ENCODE measurements around the gene HAPSTR1.

The HAPSTR1 gene

GRCh38 chr16:9122342-9122741, 30.9 kb downstream of the HAPSTR1 start:
- DNase-seq: no peak

- no peak for DNase-seq
Observed at GRCh38 chr16:9122969-9123368, 31.5 kb downstream of the HAPSTR1 start.

GRCh38 chr16:9123401-9123800, 32.0 kb downstream of the HAPSTR1 start:
- DNase-seq: no peak

GRCh38 chr16:9123871-9124270, 32.4 kb downstream of the HAPSTR1 start:
- no peak for DNase-seq

- no peak for DNase-seq
Observed at GRCh38 chr16:9124444-9124843, 33.0 kb downstream of the HAPSTR1 start.

GRCh38 chr16:9124908-9125584, 33.6 kb downstream of the HAPSTR1 start:
- DNase-seq: no peak

- DNase-seq: no peak
Observed at GRCh38 chr16:9125658-9126505, 34.4 kb downstream of the HAPSTR1 start.

- no peak for DNase-seq
Observed at GRCh38 chr16:9126609-9127008, 35.2 kb downstream of the HAPSTR1 start.

- DNase-seq: no peak
Observed at GRCh38 chr16:9128346-9129342, 37.2 kb downstream of the HAPSTR1 start.

GRCh38 chr16:9134306-9134705, 42.9 kb downstream of the HAPSTR1 start:
- no peak for DNase-seq

- DNase-seq: peak in 31 of 56 donors; percentile 5 to 66 (median 18)
Observed at GRCh38 chr16:9134739-9135138, 43.3 kb downstream of the HAPSTR1 start.

- no peak for DNase-seq
Observed at GRCh38 chr16:9135797-9136196, 44.4 kb downstream of the HAPSTR1 start.

GRCh38 chr16:9136596-9136995, 45.2 kb downstream of the HAPSTR1 start:
- DNase-seq: peak in 4 of 56 donors; percentile 8 to 14 (median 12)

- DNase-seq: no peak
Observed at GRCh38 chr16:9138021-9138680, 46.7 kb downstream of the HAPSTR1 start.

- peak in 53 of 56 donors; percentile 5 to 82 (median 50) for DNase-seq
Observed at GRCh38 chr16:9138731-9139501, 47.5 kb downstream of the HAPSTR1 start.

GRCh38 chr16:9139965-9140364, 48.5 kb downstream of the HAPSTR1 start:
- DNase-seq: peak in 3 of 56 donors; percentile 2 to 22 (median 13)

Measured in nucleus accumbens (tissue), 56 donors.